Middle frontal gyrus (tissue), 1 donor: ENCODE measurements around the gene CFAP46.
"Not testable (repeated sequence)": the region's sequence is repeated elsewhere in the genome, so short reads cannot be mapped to it uniquely, and the experiment has no call there.

ENCODE experiments used
- DNase-seq: peaks from one replicate; pipeline ENCODE4 v3.0.0-alpha.2; 2015; ENCODE audit warnings: low spot score; ENCODE audit errors: extremely low spot score

Gene CFAP46

GRCh38 chr10:132777441-132777840 is 164.9 kb downstream of the CFAP46 start:
- DNase-seq = no peak

DNA sequence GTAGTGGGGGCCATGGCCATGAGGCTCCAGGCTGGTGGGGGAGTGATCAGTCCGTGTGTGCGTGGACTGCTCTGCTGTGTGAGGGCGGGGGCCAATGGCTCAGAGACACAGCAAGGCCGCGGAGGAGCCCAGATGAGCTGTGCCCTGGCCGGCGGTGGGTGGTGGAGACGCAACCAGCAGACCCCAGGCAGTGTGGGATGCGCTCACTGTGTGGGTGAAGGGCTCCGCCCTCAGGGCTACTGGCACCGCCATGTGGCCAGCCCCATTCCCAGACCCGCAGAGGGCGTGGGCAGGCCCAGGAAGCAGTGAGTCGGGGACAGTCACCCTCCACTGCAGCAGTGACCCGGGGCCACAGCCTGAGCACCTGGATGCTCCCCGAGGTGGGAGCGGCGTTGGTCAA is 165.5 kb downstream of the CFAP46 start:
- no peak for DNase-seq

GRCh38 chr10:132776186-132776585 is 166.2 kb downstream of the CFAP46 start:
- DNase-seq = no peak

- DNase-seq = no peak
These were observed 167.2 kb downstream of the CFAP46 start for GRCh38 chr10:132774902-132775863.

- DNase-seq = no peak
These were observed 168.0 kb downstream of the CFAP46 start for GRCh38 chr10:132774181-132774901.

- not testable (repeated sequence) for DNase-seq
These were observed 169.6 kb downstream of the CFAP46 start for GRCh38 chr10:132772816-132773215.

DNA sequence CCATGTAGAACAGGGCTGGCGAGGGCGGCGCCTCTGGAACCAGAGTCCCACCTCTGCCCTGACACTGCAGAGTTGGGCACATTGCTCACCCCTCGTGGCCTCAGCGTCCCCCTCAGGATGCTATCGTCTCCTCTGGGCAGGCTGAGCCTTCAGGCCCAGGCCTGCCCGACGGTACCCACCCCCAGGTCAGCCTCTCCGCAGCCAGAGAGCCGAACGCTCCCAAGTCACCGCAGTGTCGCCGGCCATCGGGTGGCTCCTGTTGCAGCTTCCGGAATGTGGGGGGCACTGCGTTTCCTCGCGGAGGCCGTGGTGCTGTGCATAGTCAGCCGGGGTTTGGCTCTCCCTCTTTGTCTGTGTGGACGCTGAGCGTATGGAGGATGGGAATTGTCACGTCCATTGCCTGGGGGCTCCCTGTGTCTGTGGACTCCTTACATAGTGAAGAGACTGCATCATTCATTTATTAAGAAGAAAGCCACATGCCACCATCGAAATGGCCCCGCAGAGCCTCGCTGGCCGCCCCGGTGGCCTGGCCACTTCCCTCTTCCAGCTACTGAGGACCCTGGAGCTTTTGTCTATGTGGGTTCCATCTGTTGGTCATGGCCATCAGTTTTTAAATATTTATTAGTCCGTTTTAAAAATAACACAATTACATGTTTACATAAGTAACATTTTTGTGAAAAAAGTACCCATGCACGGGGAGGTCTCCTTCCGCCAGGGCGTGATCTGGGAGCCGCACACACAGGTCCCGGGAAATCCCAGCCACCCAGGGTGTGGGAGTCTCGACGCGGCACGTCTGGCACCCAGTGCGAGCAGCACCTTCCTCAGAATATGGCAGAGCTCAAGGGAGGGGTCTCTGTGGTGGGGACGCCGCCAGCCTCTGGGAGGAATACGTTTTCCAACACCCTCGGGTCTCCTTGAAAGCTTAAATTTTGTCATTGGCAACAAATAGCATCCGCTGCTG is 172.0 kb downstream of the CFAP46 start:
- DNase-seq = no peak

DNA sequence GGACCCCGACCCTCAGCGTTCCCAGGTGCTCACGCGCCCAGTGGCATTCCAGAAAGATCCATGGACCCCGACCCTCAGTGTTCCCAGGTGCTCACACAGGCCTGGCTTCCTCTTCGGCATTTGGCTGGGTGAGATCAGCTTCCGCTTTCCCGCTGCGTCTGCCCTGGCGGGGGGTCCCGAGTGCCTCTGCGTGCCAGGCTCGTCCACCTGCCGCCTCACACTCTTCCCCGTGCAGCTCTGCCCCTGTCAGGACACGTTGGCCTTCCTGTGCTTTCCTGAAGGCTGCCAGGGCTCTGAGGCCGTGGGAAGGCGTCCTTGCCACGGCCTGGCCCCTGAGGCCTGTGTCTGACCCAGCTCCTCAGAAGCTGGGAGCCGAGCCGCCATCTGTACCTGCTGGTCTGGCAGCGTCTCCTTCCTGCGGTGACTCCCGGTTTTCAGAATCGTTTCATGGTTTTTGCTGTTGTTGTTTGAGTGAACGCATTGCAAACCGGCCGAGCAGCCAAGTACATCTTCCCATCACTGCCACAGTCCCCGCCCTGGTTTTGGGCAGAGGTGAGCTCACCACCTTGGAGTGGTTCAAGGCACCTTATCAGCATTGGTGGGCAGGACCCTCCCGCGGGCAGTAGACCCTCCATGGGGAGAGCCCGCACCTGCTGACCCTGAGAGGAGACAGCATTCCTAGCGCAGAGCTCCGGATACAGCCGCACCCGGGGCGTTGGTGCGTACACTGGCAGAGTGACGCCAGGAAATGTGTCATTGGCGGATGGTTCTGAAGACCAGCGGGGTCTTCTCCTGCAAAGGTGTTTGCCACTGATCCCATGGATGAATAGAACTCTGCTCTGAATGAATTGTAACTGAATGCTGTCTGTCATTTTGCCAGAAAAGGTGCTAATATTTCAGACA is 173.8 kb downstream of the CFAP46 start:
- DNase-seq = no peak

- no peak for DNase-seq
These were observed 176.1 kb downstream of the CFAP46 start for GRCh38 chr10:132766291-132766690.

DNA sequence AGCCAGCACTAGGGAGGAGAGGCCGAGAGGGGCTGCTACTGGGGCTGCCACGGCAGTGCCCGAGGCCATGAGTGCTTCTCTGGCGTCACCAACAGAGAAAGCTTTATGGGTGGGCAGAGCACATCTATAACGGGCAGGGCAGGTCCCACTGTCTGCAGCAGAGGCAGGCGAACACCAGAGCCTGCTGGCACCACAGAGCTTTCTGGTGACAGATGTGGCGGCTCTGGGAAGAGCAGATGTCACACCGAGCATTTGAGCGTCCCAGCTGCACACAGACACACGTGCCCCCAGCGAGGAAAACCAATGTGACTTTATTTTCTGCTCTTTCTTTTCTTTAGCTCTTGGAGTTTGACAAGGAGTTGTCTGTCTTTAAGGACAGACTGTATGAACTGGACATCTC is 176.9 kb downstream of the CFAP46 start:
- no peak for DNase-seq

DNA sequence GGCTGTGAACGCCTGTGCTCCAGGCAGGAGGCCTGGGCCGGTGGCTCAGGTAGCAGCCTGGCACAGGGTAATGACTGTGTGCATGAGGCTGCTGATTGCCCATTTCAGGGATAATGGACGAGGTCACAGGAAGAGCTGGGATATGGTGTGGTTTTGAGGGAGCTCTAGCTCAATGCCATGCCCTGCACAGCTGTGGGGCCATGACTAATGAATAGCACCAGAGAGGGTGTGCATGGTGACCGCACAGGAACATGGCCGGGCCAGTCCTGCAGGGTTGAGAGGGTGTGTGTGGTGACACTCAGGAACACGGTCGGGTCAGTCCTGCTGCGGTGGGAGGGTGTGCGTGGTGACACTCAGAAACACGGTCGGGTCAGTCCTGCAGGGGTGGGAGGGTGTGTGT is 178.3 kb downstream of the CFAP46 start:
- no peak for DNase-seq

- no peak for DNase-seq
These were observed 178.8 kb downstream of the CFAP46 start for GRCh38 chr10:132763545-132763944.

DNA sequence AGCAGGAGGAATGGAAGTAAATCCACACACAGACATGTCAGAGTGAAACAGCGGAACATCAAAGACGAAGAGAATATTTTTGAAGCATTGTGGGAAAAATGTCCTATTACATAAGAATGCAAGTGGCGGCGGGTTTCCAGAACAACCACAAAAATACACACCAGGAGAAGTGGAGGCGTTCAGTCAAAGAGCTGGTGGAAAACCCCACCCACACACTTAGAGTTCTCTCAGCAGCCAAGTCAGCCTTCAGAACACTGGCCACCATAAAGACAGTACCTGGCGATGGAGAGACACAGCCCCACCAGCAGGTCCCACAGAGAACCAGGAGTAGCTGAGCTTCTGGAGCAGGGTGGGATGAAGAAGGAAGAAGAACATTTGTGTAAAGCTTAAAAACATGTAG is 180.1 kb downstream of the CFAP46 start:
- DNase-seq = no peak

GRCh38 chr10:132761395-132762060 is 180.8 kb downstream of the CFAP46 start:
- DNase-seq = no peak

GRCh38 chr10:132758865-132759264 is 183.5 kb downstream of the CFAP46 start:
- DNase-seq = no peak
